Right atrium auricular region (tissue), 2 donors: Measurements from ENCODE around the gene MAN1A2. TPM values are rescaled to one million over a fixed set of nuclear protein-coding genes. Genes with fewer than 3 reads are reported as not detected.

Experiments used
- DNase-seq: peaks from one replicate; pipeline ENCODE4 v3.0.0-alpha.2; 2019; ENCODE audit warnings: low spot score
- H3K27ac ChIP-seq, 2 donors: fragments of 200-600 bp; sonication (generic); 1 replicate in 1 of 2; 2 replicates in 1 of 2; pipeline ENCODE4 v1.5.1; 2016 to 2019
- H3K27me3 ChIP-seq, 2 donors: fragments of 200-600 bp; sonication (generic); one replicate each; pipeline versions ENCODE4 v1.5.1 to v1.6.0; 2017 to 2019
- H3K36me3 ChIP-seq: fragments of 200-600 bp; sonication (generic); one replicate; pipeline ENCODE4 v1.5.1; 2016
- H3K4me1 ChIP-seq, 2 donors: fragments of 200-600 bp; sonication (generic); one replicate each; pipeline versions ENCODE4 v1.5.1 to v1.6.0; 2017 to 2019
- H3K4me3 ChIP-seq, 2 donors: fragments of 200-600 bp; sonication (generic); 1 replicate in 1 of 2; 2 replicates in 1 of 2; pipeline ENCODE4 v1.5.1; 2017 to 2019; ENCODE audit warnings: mild to moderate bottlenecking in 1 of 2, moderate library complexity in 1 of 2
- H3K9me3 ChIP-seq, 2 donors: fragments of 200-600 bp; sonication (generic); one replicate each; pipeline ENCODE4 v1.5.1; 2019
- CTCF ChIP-seq, 2 donors: fragments of 200-600 bp; sonication (generic); IDR thresholded peaks; one replicate each; pipeline ENCODE4 v1.5.1; 2019; ENCODE audit warnings: antibody characterized with exemption in 2 of 2
- total RNA-seq, 2 donors: library from RNA; depleted of rRNA; stranded (reverse); fragments of >200 nt; gene quantifications; one replicate each; pipeline ENCODE4 v1.1.0, GENCODE V29; 2016

Gene MAN1A2
- total RNA-seq, 2 donors from 2014 or later, result 26.7 to 52.7 TPM

GRCh38 chr1:117535821-117536220, 168.6 kb downstream of the MAN1A2 start:
- Histone ChIP-seq H3K27ac (no peak overlapping the region), H3K4me3 (no peak overlapping the region), H3K36me3 (no peaks in the 10 kb centered on the region), H3K9me3 (no peaks in the 10 kb centered on the region), H3K27me3 (no peaks in the 10 kb centered on the region), H3K4me1 (no peaks in the 10 kb centered on the region)
- no peak for DNase-seq
- TF ChIP-seq CTCF (IDR thresholded peaks at IDR 0.05), result no peak

DNA sequence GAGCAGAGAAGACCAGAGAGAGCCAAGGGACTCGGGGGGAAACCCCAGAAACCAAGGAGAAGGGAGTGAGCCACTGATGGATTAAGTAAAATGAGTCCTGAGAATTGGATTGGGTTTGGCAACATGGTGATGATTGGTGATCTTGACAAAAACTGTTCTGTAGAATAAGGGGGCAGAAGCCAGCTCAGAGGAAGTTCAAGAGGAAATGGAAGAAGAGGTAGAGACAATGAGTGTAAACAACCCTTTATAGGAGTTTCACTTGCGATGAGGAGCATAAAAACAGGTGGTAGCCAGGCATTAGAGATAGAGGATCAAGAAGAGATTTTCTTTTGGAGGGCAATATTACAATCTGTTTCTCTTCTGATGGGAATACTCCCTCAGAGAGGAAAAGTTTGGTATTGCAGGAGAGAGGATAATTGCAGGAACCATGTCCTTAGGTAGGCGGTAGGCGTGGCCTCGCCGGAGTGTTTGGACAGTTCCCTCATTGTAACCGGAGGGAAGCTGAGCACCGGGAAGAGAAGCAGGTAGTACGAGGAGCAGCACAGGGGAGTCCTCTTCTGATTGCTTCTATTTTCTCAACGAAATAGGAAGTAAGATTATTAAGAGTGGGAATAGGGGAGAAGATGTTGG, 170.2 kb downstream of the MAN1A2 start:
- Histone ChIP-seq H3K36me3 (no peaks in the 10 kb centered on the region), H3K27me3 (no peaks in the 10 kb centered on the region), H3K4me1 (no peaks in the 10 kb centered on the region), H3K9me3 (no peaks in the 10 kb centered on the region), H3K27ac (no peak overlapping the region), H3K4me3 (no peak overlapping the region)
- no peak for TF ChIP-seq CTCF (IDR thresholded peaks at IDR 0.05)
- no peak for DNase-seq

GRCh38 chr1:117540532-117540931, 173.3 kb downstream of the MAN1A2 start:
- no peaks in the 10 kb centered on the region for H3K9me3 ChIP-seq
- DNase-seq, result no peak
- no peak for TF ChIP-seq CTCF (IDR thresholded peaks at IDR 0.05)
- H3K4me3 ChIP-seq, result no peak overlapping the region
- H3K36me3 ChIP-seq, result no peaks in the 10 kb centered on the region
- H3K27me3 ChIP-seq, result no peaks in the 10 kb centered on the region
- H3K4me1 ChIP-seq, result no peaks in the 10 kb centered on the region
- no peak overlapping the region for H3K27ac ChIP-seq

DNA sequence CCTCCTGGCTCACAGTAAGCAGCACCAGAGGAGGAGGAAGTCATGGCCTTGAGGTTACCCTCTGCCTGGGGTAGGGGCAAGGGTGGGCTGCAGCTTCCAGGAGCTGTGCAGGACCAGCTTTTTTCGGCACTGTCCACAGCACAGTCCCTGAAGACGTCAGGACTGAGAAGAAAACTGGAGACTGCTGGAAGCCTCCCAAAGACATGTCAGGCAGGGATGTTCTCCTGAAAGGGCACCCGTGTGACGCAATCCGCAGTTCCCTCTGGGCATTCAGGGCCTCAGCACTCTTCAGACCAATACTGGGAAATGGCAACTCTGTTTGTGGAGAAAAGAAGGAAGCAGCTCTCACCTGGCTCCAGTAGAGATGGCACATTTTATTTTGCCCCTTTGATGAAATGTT, 173.8 kb downstream of the MAN1A2 start:
- H3K4me3 ChIP-seq, result no peak overlapping the region
- H3K27ac ChIP-seq, result no peak overlapping the region
- H3K4me1 ChIP-seq, result no peaks in the 10 kb centered on the region
- no peaks in the 10 kb centered on the region for H3K9me3 ChIP-seq
- DNase-seq, result no peak
- TF ChIP-seq CTCF (IDR thresholded peaks at IDR 0.05), result no peak
- H3K27me3 ChIP-seq, result no peaks in the 10 kb centered on the region
- no peaks in the 10 kb centered on the region for H3K36me3 ChIP-seq

GRCh38 chr1:117541585-117541984, 174.3 kb downstream of the MAN1A2 start:
- Histone ChIP-seq H3K27ac (no peak overlapping the region), H3K9me3 (no peaks in the 10 kb centered on the region), H3K4me3 (no peak overlapping the region), H3K4me1 (no peaks in the 10 kb centered on the region), H3K36me3 (no peaks in the 10 kb centered on the region), H3K27me3 (no peaks in the 10 kb centered on the region)
- TF ChIP-seq CTCF (IDR thresholded peaks at IDR 0.05), result no peak
- no peak for DNase-seq

DNA sequence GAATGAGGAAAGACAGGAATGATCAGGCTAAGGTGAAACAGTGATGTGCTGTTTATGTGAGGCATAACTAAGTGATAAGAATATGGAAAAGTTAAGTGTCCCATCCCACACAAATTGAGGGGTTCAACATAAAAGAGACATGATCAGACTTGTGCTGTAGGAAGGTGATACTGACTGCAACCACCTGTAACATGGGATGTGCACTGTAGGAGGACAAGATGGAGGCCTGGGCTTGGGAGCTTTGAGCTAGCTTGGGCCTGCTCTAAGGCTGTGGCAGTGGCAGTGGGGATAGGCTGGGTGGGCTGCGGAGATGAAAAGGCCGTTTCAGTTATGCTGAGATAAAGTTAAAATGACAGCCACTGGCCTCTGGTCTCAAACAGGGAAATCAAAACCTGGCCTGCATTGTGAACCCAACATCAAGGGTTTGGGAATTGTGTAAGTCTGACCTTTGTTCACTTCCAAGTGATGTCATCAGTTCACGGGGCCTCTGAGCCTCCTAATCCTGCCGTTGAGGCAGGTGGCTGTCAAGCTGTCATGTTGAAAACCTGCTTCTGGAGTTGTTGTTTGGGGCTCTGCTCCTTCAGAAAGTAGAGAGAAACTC, 177.4 kb downstream of the MAN1A2 start:
- Histone ChIP-seq H3K36me3 (no peaks in the 10 kb centered on the region), H3K4me1 (no peaks in the 10 kb centered on the region), H3K4me3 (no peak overlapping the region), H3K9me3 (no peaks in the 10 kb centered on the region), H3K27me3 (no peaks in the 10 kb centered on the region), H3K27ac (no peak overlapping the region)
- no peak for DNase-seq
- TF ChIP-seq CTCF (IDR thresholded peaks at IDR 0.05), result no peak
